ENCODE results near the gene PRELP.

Gene PRELP

DNA sequence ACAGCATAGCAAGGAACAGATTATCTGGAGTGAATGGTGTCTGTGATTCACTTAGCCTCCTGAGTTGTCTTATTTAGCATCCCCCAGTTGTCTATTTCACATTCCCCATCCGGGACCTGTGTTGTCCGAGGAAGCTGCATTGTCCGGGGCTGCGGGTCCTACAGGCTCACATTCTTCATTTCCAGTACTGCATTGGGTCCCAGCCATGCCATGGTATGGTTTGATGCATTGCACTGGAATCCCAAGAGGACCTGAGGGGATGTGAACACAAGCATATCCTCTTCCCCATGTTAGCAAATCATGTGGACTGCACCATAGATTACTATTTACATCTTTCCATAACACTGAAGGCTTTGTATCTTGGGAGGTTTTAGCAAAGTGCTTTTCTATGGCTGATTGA lies 48.2 kb upstream of the PRELP start:
- ATAC-seq = no peak
- no peak for TF ChIP-seq GLIS3 (CRISPR knock-in tag; IDR thresholded peaks at IDR 0.05)
- TF ChIP-seq CSDC2 (CRISPR knock-in tag; IDR thresholded peaks at IDR 0.05) = no peak
- no peak for TF ChIP-seq SNAI2 (CRISPR knock-in tag; IDR thresholded peaks at IDR 0.05)
- no peak for TF ChIP-seq RARB (CRISPR knock-in tag; IDR thresholded peaks at IDR 0.05)
- TF ChIP-seq ZNF565 (CRISPR knock-in tag; conservative IDR thresholded peaks at IDR 0.05; ENCODE audit: low read depth) = no peak
- TF ChIP-seq TOX (CRISPR knock-in tag; IDR thresholded peaks at IDR 0.05; ENCODE audit: borderline replicate concordance) = no peak
- TF ChIP-seq, protein P1, sequence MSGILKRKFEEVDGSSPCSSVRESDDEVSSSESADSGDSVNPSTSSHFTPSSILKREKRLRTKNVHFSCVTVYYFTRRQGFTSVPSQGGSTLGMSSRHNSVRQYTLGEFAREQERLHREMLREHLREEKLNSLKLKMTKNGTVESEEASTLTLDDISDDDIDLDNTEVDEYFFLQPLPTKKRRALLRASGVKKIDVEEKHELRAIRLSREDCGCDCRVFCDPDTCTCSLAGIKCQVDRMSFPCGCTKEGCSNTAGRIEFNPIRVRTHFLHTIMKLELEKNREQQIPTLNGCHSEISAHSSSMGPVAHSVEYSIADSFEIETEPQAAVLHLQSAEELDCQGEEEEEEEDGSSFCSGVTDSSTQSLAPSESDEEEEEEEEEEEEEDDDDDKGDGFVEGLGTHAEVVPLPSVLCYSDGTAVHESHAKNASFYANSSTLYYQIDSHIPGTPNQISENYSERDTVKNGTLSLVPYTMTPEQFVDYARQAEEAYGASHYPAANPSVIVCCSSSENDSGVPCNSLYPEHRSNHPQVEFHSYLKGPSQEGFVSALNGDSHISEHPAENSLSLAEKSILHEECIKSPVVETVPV (CRISPR knock-in tag; IDR thresholded peaks at IDR 0.05) = no peak
- TF ChIP-seq ISL1 (CRISPR knock-in tag; IDR thresholded peaks at IDR 0.05) = no peak
- TF ChIP-seq BACH2 (CRISPR knock-in tag; IDR thresholded peaks at IDR 0.05; ENCODE audit: borderline replicate concordance) = no peak
- TF ChIP-seq, protein P2, sequence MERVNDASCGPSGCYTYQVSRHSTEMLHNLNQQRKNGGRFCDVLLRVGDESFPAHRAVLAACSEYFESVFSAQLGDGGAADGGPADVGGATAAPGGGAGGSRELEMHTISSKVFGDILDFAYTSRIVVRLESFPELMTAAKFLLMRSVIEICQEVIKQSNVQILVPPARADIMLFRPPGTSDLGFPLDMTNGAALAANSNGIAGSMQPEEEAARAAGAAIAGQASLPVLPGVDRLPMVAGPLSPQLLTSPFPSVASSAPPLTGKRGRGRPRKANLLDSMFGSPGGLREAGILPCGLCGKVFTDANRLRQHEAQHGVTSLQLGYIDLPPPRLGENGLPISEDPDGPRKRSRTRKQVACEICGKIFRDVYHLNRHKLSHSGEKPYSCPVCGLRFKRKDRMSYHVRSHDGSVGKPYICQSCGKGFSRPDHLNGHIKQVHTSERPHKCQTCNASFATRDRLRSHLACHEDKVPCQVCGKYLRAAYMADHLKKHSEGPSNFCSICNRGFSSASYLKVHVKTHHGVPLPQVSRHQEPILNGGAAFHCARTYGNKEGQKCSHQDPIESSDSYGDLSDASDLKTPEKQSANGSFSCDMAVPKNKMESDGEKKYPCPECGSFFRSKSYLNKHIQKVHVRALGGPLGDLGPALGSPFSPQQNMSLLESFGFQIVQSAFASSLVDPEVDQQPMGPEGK (CRISPR knock-in tag; IDR thresholded peaks at IDR 0.05; ENCODE audit: borderline replicate concordance) = no peak
- no peak for TF ChIP-seq ARNTL (CRISPR knock-in tag; IDR thresholded peaks at IDR 0.05; ENCODE audit: borderline replicate concordance, low read depth)
- TF ChIP-seq OSR1 (CRISPR knock-in tag; IDR thresholded peaks at IDR 0.05) = no peak
- no peak for TF ChIP-seq ZC3H10 (CRISPR knock-in tag; IDR thresholded peaks at IDR 0.05)
- no peak for TF ChIP-seq TCF4 (CRISPR knock-in tag; IDR thresholded peaks at IDR 0.05; ENCODE audit: borderline replicate concordance)
- no peak for TF ChIP-seq ZNF70 (CRISPR knock-in tag; IDR thresholded peaks at IDR 0.05)
- no peak for TF ChIP-seq ZFP30 (CRISPR knock-in tag; IDR thresholded peaks at IDR 0.05)

DNA sequence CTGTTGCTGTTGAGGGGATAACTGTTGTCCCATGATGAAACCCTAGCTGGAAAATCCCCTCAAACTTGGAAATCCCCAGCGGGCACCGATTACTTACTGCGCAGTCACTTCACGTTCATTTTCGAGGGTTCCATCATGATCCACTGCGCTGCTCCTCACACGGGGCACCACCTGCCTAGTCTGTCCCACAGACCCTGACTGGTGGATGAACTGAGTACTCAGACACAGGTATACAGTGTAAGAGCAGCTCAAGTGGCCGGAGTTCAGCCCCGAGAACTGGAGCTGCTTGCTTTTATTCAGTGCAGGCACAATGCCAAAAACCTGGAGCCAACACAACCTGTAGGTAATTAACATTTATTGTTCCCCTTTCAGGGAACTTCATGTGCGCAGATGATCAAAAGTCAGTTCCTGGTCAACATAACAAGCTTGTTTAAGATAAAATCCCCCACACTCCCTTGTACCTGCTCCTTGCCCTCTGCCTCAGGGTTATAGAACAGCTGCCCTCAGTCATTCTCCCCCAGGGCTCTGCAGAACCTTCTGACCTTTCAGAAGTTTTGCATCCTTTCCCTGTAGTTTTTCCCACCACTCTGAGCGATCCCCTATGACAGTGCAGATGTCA lies 46.5 kb upstream of the PRELP start:
- ATAC-seq = no peak
- no peak for TF ChIP-seq ISL1 (CRISPR knock-in tag; IDR thresholded peaks at IDR 0.05)
- TF ChIP-seq, protein P2 (CRISPR knock-in tag; IDR thresholded peaks at IDR 0.05; ENCODE audit: borderline replicate concordance) = no peak
- no peak for TF ChIP-seq ZFP3 (CRISPR knock-in tag; IDR thresholded peaks at IDR 0.05)
- no peak for TF ChIP-seq OSR1 (CRISPR knock-in tag; IDR thresholded peaks at IDR 0.05)
- TF ChIP-seq GLIS3 (CRISPR knock-in tag; IDR thresholded peaks at IDR 0.05) = no peak
- TF ChIP-seq, protein P3, sequence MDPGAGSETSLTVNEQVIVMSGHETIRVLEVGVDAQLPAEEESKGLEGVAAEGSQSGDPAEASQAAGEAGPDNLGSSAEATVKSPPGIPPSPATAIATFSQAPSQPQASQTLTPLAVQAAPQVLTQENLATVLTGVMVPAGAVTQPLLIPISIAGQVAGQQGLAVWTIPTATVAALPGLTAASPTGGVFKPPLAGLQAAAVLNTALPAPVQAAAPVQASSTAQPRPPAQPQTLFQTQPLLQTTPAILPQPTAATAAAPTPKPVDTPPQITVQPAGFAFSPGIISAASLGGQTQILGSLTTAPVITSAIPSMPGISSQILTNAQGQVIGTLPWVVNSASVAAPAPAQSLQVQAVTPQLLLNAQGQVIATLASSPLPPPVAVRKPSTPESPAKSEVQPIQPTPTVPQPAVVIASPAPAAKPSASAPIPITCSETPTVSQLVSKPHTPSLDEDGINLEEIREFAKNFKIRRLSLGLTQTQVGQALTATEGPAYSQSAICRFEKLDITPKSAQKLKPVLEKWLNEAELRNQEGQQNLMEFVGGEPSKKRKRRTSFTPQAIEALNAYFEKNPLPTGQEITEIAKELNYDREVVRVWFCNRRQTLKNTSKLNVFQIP (CRISPR knock-in tag; IDR thresholded peaks at IDR 0.05; ENCODE audit: borderline replicate concordance, low read depth) = no peak
- TF ChIP-seq, protein P1 (CRISPR knock-in tag; IDR thresholded peaks at IDR 0.05) = no peak
- no peak for TF ChIP-seq RARB (CRISPR knock-in tag; IDR thresholded peaks at IDR 0.05)

DNA sequence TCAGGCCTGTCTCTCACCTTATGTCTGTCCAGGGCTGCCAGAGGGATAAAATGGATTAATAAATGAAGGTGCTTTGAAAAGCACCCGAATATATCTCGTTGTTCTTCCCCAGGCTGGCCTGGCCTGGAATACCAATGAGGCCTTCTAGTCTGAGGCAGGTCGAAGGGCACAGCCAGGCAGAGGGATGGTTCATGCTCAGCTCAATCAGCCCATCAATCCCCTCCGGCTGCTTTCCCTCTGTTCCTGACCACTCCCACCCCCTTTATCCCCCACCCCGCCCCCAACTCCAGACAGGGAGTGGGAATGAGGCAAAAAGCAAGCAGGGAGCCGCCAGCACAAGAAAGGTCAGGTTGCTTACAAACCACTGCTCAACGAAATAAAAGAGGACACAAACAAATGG lies 40.0 kb upstream of the PRELP start:
- no peak for ATAC-seq
- TF ChIP-seq, protein P2 (CRISPR knock-in tag; IDR thresholded peaks at IDR 0.05; ENCODE audit: borderline replicate concordance) = no peak
- TF ChIP-seq PPARA (CRISPR knock-in tag; IDR thresholded peaks at IDR 0.05; ENCODE audit: borderline replicate concordance) (no peak), ZFP3 (CRISPR knock-in tag; IDR thresholded peaks at IDR 0.05) (no peak), GLIS3 (CRISPR knock-in tag; IDR thresholded peaks at IDR 0.05) (no peak), ZNF70 (CRISPR knock-in tag; IDR thresholded peaks at IDR 0.05) (no peak), ZFP30 (CRISPR knock-in tag; IDR thresholded peaks at IDR 0.05) (no peak), ESRRG (CRISPR knock-in tag; IDR thresholded peaks at IDR 0.05) (no peak), ARNTL (CRISPR knock-in tag; IDR thresholded peaks at IDR 0.05; ENCODE audit: borderline replicate concordance, low read depth) (no peak), RARB (CRISPR knock-in tag; IDR thresholded peaks at IDR 0.05) (no peak), ZC3H10 (CRISPR knock-in tag; IDR thresholded peaks at IDR 0.05) (no peak)
- TF ChIP-seq, protein P1 (CRISPR knock-in tag; IDR thresholded peaks at IDR 0.05) = no peak

All from SK-N-SH treated with all-trans-retinoic acid at 6 μM for 48 hours (cell line).